HepG2 (cell line): ENCODE data around the gene PLG. TPM values are rescaled to one million over a fixed set of nuclear protein-coding genes. Genes with fewer than 3 reads are reported as not detected.

ENCODE experiments used
- AKAP8 ChIP-seq: sonication (generic); formaldehyde crosslinking; IDR thresholded peaks from 2 replicates; pipeline ENCODE4 v1.5.1; 2020; ENCODE audit warnings: mild to moderate bottlenecking, missing genetic modification reagents
- ARID5B ChIP-seq: IDR thresholded peaks from 2 replicates; pipeline ENCODE4 v1.4.0; 2020; ENCODE audit warnings: mild to moderate bottlenecking, missing genetic modification reagents
- MYC ChIP-seq: sonication (generic); formaldehyde crosslinking; IDR thresholded peaks from 2 replicates; pipeline ENCODE4 v1.9.0; 2021; ENCODE audit warnings: missing genetic modification reagents, borderline replicate concordance
- NCOA1 ChIP-seq: sonication (generic); formaldehyde crosslinking; IDR thresholded peaks from 2 replicates; pipeline ENCODE4 v1.9.0; 2021; ENCODE audit warnings: missing genetic modification reagents
- NR2C2 ChIP-seq: sonication (generic); formaldehyde crosslinking; IDR thresholded peaks from 2 replicates; pipeline ENCODE4 v1.4.0; 2020; ENCODE audit warnings: missing genetic modification reagents, mild to moderate bottlenecking, moderate library complexity, borderline replicate concordance
- POGZ ChIP-seq: sonication (generic); formaldehyde crosslinking; IDR thresholded peaks from 2 replicates; pipeline ENCODE4 v1.4.0; 2020; ENCODE audit warnings: mild to moderate bottlenecking, missing genetic modification reagents
- TMF1 ChIP-seq: sonication (generic); formaldehyde crosslinking; IDR thresholded peaks from 2 replicates; pipeline ENCODE4 v1.8.1; 2022; ENCODE audit warnings: low read depth, missing genetic modification reagents
- TRIM24 ChIP-seq: sonication (generic); formaldehyde crosslinking; IDR thresholded peaks from 2 replicates; pipeline ENCODE4 v1.8.0; 2022; ENCODE audit warnings: mild to moderate bottlenecking, missing genetic modification reagents
- WIZ ChIP-seq: sonication (generic); formaldehyde crosslinking; IDR thresholded peaks from 2 replicates; pipeline ENCODE4 v1.5.1; 2020; ENCODE audit warnings: mild to moderate bottlenecking, missing genetic modification reagents
- ZFP36L1 ChIP-seq: sonication (generic); formaldehyde crosslinking; IDR thresholded peaks from 2 replicates; pipeline ENCODE4 v1.8.0; 2022; ENCODE audit warnings: mild to moderate bottlenecking, missing genetic modification reagents, moderate library complexity
- ZFX ChIP-seq: sonication (generic); formaldehyde crosslinking; IDR thresholded peaks from 2 replicates; pipeline ENCODE4 v1.4.0; 2020; ENCODE audit warnings: mild to moderate bottlenecking, low read depth, missing genetic modification reagents, moderate library complexity
- ZHX1 ChIP-seq: sonication (generic); formaldehyde crosslinking; IDR thresholded peaks from 2 replicates; pipeline ENCODE4 v1.8.1; 2022; ENCODE audit warnings: low read depth, mild to moderate bottlenecking, missing genetic modification reagents
- ZMAT3 ChIP-seq: sonication (generic); formaldehyde crosslinking; conservative IDR thresholded peaks from 2 replicates; pipeline ENCODE4 v1.7.0; 2021; ENCODE audit warnings: missing genetic modification reagents
- ZMYM2 ChIP-seq: sonication (generic); formaldehyde crosslinking; IDR thresholded peaks from 2 replicates; pipeline ENCODE4 v1.8.0; 2022; ENCODE audit warnings: mild to moderate bottlenecking, missing genetic modification reagents
- ZMYM4 ChIP-seq: sonication (generic); formaldehyde crosslinking; IDR thresholded peaks from 2 replicates; pipeline ENCODE4 v1.8.1; 2023; ENCODE audit warnings: mild to moderate bottlenecking, missing genetic modification reagents
- ZNF503 ChIP-seq: sonication (generic); formaldehyde crosslinking; IDR thresholded peaks from 2 replicates; pipeline ENCODE4 v1.4.0; 2020; ENCODE audit warnings: missing genetic modification reagents
- polyA plus RNA-seq, 8 experiments: library from polyadenylated mRNA; depleted of rRNA in 3 of 8; stranded (reverse) in 7 of 8; unstranded in 1 of 8; fragments of >200 nt; fragmentation: Illumina TruSeq in 4 of 8; extraction: Trizol in 4 of 8; gene quantifications; 2 replicates each; pipeline versions ENCODE4 v1.2.1 to v1.2.3, GENCODE V29; 2011 to 2016; ENCODE audit warnings: low read depth in 4 of 8, missing spikeins in 1 of 8, mixed read lengths in 1 of 8; ENCODE audit not compliant: insufficient read depth in 1 of 8
- total RNA-seq, 5 experiments: library from RNA; depleted of rRNA; stranded (reverse); fragments of >200 nt; fragmentation: Illumina TruSeq; extraction: Trizol; gene quantifications; 2 replicates each; pipeline ENCODE4 v1.2.3, GENCODE V29; 2016; ENCODE audit warnings: low read depth in 1 of 5
- TF ChIP-seq, protein P1 (sequence below): sonication (generic); formaldehyde crosslinking; IDR thresholded peaks from 2 replicates; pipeline ENCODE4 v1.8.1; 2022; ENCODE audit warnings: mild to moderate bottlenecking, missing genetic modification reagents
- TF ChIP-seq, protein P2 (sequence below): IDR thresholded peaks from 2 replicates; pipeline ENCODE4 v1.6.1; 2016

The PLG gene
- total and polyA plus RNA-seq, 2 of the 13 experiments (the other 11 are each of a cell fraction or from before 2014, with no cell fraction given): 1.7 to 10.7 TPM

GRCh38 chr6:160704688-160705087 lies 2.6 kb downstream of the PLG start (continued):
- 0 out of 2 replicates have a peak, but pooled peaks have one; percentile 32 for TF ChIP-seq ZHX1 (CRISPR knock-in tag)
- TF ChIP-seq ZFX (CRISPR knock-in tag): peak; percentile 47; the same call in 1 of the 2 replicates
- 0 out of 2 replicates have a peak, but pooled peaks have one; percentile 47 for TF ChIP-seq AKAP8
- peak; percentile 86 for TF ChIP-seq NCOA1 (CRISPR knock-in tag)
- TF ChIP-seq ZNF503 (CRISPR knock-in tag): peak; percentile 68; the same call in 1 of the 2 replicates
- peak; percentile 97 for TF ChIP-seq ZMYM4
- peak; percentile 57; the same call in 1 of the 2 replicates for TF ChIP-seq MYC (CRISPR knock-in tag)
- TF ChIP-seq, protein P1, sequence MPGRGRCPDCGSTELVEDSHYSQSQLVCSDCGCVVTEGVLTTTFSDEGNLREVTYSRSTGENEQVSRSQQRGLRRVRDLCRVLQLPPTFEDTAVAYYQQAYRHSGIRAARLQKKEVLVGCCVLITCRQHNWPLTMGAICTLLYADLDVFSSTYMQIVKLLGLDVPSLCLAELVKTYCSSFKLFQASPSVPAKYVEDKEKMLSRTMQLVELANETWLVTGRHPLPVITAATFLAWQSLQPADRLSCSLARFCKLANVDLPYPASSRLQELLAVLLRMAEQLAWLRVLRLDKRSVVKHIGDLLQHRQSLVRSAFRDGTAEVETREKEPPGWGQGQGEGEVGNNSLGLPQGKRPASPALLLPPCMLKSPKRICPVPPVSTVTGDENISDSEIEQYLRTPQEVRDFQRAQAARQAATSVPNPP (CRISPR knock-in tag): peak; percentile 61; the same call in 1 of the 2 replicates
- 0 out of 2 replicates have a peak, but pooled peaks have one; percentile 37 for TF ChIP-seq ARID5B (CRISPR knock-in tag)
- peak; percentile 84 for TF ChIP-seq WIZ (CRISPR knock-in tag)
- TF ChIP-seq TRIM24 (CRISPR knock-in tag): peak; percentile 67; the same call in 1 of the 2 replicates
- peak; percentile 93 for TF ChIP-seq POGZ (CRISPR knock-in tag)
- TF ChIP-seq ZMYM2 (CRISPR knock-in tag): peak; percentile 89
- TF ChIP-seq, protein P2, sequence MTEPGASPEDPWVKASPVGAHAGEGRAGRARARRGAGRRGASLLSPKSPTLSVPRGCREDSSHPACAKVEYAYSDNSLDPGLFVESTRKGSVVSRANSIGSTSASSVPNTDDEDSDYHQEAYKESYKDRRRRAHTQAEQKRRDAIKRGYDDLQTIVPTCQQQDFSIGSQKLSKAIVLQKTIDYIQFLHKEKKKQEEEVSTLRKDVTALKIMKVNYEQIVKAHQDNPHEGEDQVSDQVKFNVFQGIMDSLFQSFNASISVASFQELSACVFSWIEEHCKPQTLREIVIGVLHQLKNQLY (CRISPR knock-in tag): peak; percentile 62; the same call in 1 of the 2 replicates
- TF ChIP-seq ZFP36L1 (CRISPR knock-in tag): 0 out of 2 replicates have a peak, but pooled peaks have one; percentile 72
- peak; percentile 58; the same call in 1 of the 2 replicates for TF ChIP-seq TMF1 (CRISPR knock-in tag)
- peak; percentile 73; the same call in 1 of the 2 replicates for TF ChIP-seq NR2C2
- peak; percentile 72 for TF ChIP-seq ZMAT3 (CRISPR knock-in tag)
